K562 (cell line): ENCODE data around the gene CIB1. TPM values are rescaled to one million over a fixed set of nuclear protein-coding genes. Genes with fewer than 3 reads are reported as not detected.

Source experiments
- ATAC-seq: fragments of 200-7000 bp; cut with Tn5 transposase; 3 replicates; pipeline ENCODE4 v1.9.1; 2020; ENCODE audit warnings: moderate library complexity
- BruUV-seq: library from RNA; stranded (reverse); fragments of 400-500 nt; replicated peaks from 2 replicates; lab custom pipeline; 2021; lab: Mats Ljungman, UMichigan
- CTCF ChIA-PET: fragments of 300-600 bp; formaldehyde crosslinking; extraction: SDS; loops from one replicate; lab custom pipeline; 2021; ENCODE audit warnings: low intra/inter-chr PET ratio; lab: Yijun Ruan, JAX
- POLR2A ChIA-PET: fragments of 300-600, 350-650 bp; sonication (Branson Sonifier 250); formaldehyde crosslinking; extraction: SDS; loops from one replicate; lab custom pipeline; 2021; ENCODE audit warnings: antibody characterized with exemption, inconsistent platforms; lab: Yijun Ruan, JAX
- DNase-seq, 4 experiments: peaks; one replicate each; pipeline versions ENCODE4 v3.0.0 to v3.0.0-alpha.2; 2011 to 2018; ENCODE audit warnings: low spot score in 3 of 4, mixed read lengths in 3 of 4; ENCODE audit errors: extremely low read depth in 1 of 4
- FAIRE-seq: peaks from 2 replicates; lab custom pipeline; 2011; peaks lifted over from hg19 to GRCh38; lab: Jason Lieb, UNC
- H2AFZ ChIP-seq: 2 replicates; pipeline ENCODE4 v1.6.0; 2011; ENCODE audit warnings: low read depth, low read length, control low read depth, inconsistent platforms
- H3K27ac ChIP-seq: fragments of 200-600 bp; 3 replicates; pipeline ENCODE4 v1.8.0; 2011; ENCODE audit warnings: low read depth, mild to moderate bottlenecking, control low read depth, inconsistent platforms, low read length, moderate library complexity, mixed read lengths; ENCODE audit errors: extremely low read depth
- H3K27me3 ChIP-seq, 2 experiments: fragments of 300-600 bp in 1 of 2; 2 replicates in 1 of 2; 3 replicates in 1 of 2; pipeline versions ENCODE4 v1.6.0 to v1.8.0; 2011; ENCODE audit warnings: inconsistent platforms in 2 of 2, low read length in 2 of 2, mild to moderate bottlenecking in 1 of 2, mixed read lengths in 1 of 2, moderate library complexity in 1 of 2; ENCODE audit not compliant: control insufficient read depth in 2 of 2, insufficient read depth in 2 of 2
- H3K36me3 ChIP-seq: fragments of 300-600 bp; 3 replicates; pipeline ENCODE4 v1.8.0; 2011; ENCODE audit warnings: mild to moderate bottlenecking, low read length, inconsistent platforms; ENCODE audit not compliant: control insufficient read depth, insufficient read depth
- H3K4me1 ChIP-seq, 2 experiments: fragments of 200-600 bp in 1 of 2; replicated peaks in 1 of 2; 2 replicates in 1 of 2; 3 replicates in 1 of 2; pipeline versions ENCODE4 v1.5.1 to v1.8.0; 2011; ENCODE audit warnings: inconsistent platforms in 2 of 2, low read length in 2 of 2, mild to moderate bottlenecking in 1 of 2, mixed read lengths in 1 of 2, moderate library complexity in 1 of 2; ENCODE audit not compliant: control insufficient read depth in 2 of 2, insufficient read depth in 2 of 2
- H3K4me2 ChIP-seq: 2 replicates; pipeline ENCODE4 v1.6.1; 2011; ENCODE audit warnings: low read length, control low read depth, inconsistent platforms, mixed read lengths; ENCODE audit not compliant: insufficient read depth
- H3K4me3 ChIP-seq: fragments of 200-600 bp; sonication (generic), shearing (Covaris generic); 2 replicates; pipeline ENCODE4 v1.5.1; 2016; ENCODE audit warnings: control low read depth, inconsistent platforms
- H3K79me2 ChIP-seq: fragments of 200-600 bp; 3 replicates; pipeline ENCODE4 v1.8.0; 2011; ENCODE audit warnings: low read length, inconsistent platforms; ENCODE audit not compliant: control insufficient read depth, insufficient read depth
- H3K9ac ChIP-seq, 2 experiments: 2 replicates each; pipeline versions ENCODE4 v1.6.0 to v1.6.1; 2011; ENCODE audit warnings: low read depth in 2 of 2, low read length in 2 of 2, control low read depth in 1 of 2, inconsistent platforms in 1 of 2, mild to moderate bottlenecking in 1 of 2, mixed read lengths in 1 of 2; ENCODE audit not compliant: insufficient read depth in 1 of 2
- H3K9me1 ChIP-seq: one replicate; pipeline ENCODE4 v1.6.0; 2011; ENCODE audit warnings: inconsistent platforms, mild to moderate bottlenecking, low read length, moderate library complexity; ENCODE audit not compliant: control insufficient read depth, insufficient read depth
- H3K9me3 ChIP-seq: replicated peaks from 2 replicates; pipeline ENCODE4 v1.5.1; 2011; ENCODE audit warnings: low read depth, low read length, inconsistent platforms; ENCODE audit not compliant: control insufficient read depth, insufficient read depth
- H4K20me1 ChIP-seq: replicated peaks from 2 replicates; pipeline ENCODE4 v1.6.1; 2011; ENCODE audit warnings: low read length, inconsistent platforms, mixed read lengths; ENCODE audit not compliant: control insufficient read depth, insufficient read depth
- CTCFL ChIP-seq: IDR thresholded peaks from 2 replicates; pipeline ENCODE4 v1.6.1; 2011; ENCODE audit warnings: borderline replicate concordance, low read depth, mild to moderate bottlenecking, moderate library complexity, low read length; ENCODE audit not compliant: insufficient read depth, poor library complexity, severe bottlenecking
- GTF2F1 ChIP-seq: IDR thresholded peaks from 2 replicates; pipeline ENCODE4 v1.6.1; 2011; ENCODE audit warnings: low read depth, low read length, improper control_type of control experiment
- KDM1A ChIP-seq, 2 experiments: fragments of 450-650 bp; IDR thresholded peaks; 2 replicates each; pipeline ENCODE4 v1.6.1; 2016; ENCODE audit warnings: mild to moderate bottlenecking in 2 of 2
- MEF2D ChIP-seq: conservative IDR thresholded peaks from 2 replicates; pipeline ENCODE4 v1.6.1; 2016; ENCODE audit warnings: low read depth, missing genetic modification characterization, missing compliant biosample characterization
- MTA2 ChIP-seq: fragments of 450-650 bp; IDR thresholded peaks from 2 replicates; pipeline ENCODE4 v1.6.1; 2016; ENCODE audit warnings: low read depth
- MTA3 ChIP-seq: fragments of 450-650 bp; formaldehyde crosslinking; IDR thresholded peaks from 2 replicates; pipeline ENCODE4 v1.6.1; 2017; ENCODE audit warnings: mild to moderate bottlenecking, borderline replicate concordance
- POLR2AphosphoS5 ChIP-seq: IDR thresholded peaks from 2 replicates; pipeline ENCODE4 v1.6.1; 2011; ENCODE audit warnings: mild to moderate bottlenecking, low read depth, low read length, moderate library complexity; ENCODE audit not compliant: control insufficient read depth, insufficient read depth
- RB1 ChIP-seq: fragments of 450-650 bp; IDR thresholded peaks from 2 replicates; pipeline ENCODE4 v1.6.1; 2017; ENCODE audit warnings: low read depth, mild to moderate bottlenecking
- RNF2 ChIP-seq: sonication (generic); IDR thresholded peaks from 2 replicates; pipeline ENCODE4 v1.6.1; 2016
- SNRNP70 ChIP-seq: fragments of 200-400 bp; formaldehyde crosslinking; optimal IDR thresholded peaks from 2 replicates; pipeline ENCODE3; 2017; ENCODE audit warnings: low read depth, low read length
- ZNF12 ChIP-seq: sonication (generic); formaldehyde crosslinking; IDR thresholded peaks from 2 replicates; pipeline ENCODE4 v1.4.0; 2020; ENCODE audit warnings: mild to moderate bottlenecking, missing genetic modification reagents
- ZNF76 ChIP-seq: fragments of 250-450 bp; sonication (Bioruptor Pico); IDR thresholded peaks from 2 replicates; pipeline ENCODE4 v1.4.0; 2020; ENCODE audit warnings: mild to moderate bottlenecking, moderate library complexity, borderline replicate concordance
- WGBS: fragments of 100-300 bp; shearing (Covaris generic); methylation state at CpG from one replicate; pipeline ENCODE4 v1.1.6; 2016; ENCODE audit warnings: low coverage, mixed read lengths; ENCODE audit not compliant: insufficient coverage; ENCODE audit errors: missing lambda C conversion rate; 5-methylcytosine and 5-hydroxymethylcytosine counted together
- in situ Hi-C: fragments of 300-500 bp; cut with MboI; formaldehyde crosslinking; loops from 4 replicates; pipeline ENCODE4 v1.15.0; 2018; ENCODE audit warnings: inconsistent platforms, mixed read lengths
- intact Hi-C: fragments of 100-400 bp; cut with micrococcal nuclease; formaldehyde crosslinking; loops from 2 replicates; pipeline ENCODE4 v1.14.2; 2022
- polyA plus RNA-seq, 8 experiments: library from polyadenylated mRNA; depleted of rRNA in 4 of 8; stranded (reverse) in 5 of 8; unstranded in 3 of 8; fragments of >200 nt; fragmentation: Nextera tagmentation in 2 of 8; fragmentation: Illumina TruSeq in 1 of 8; extraction: Ambion mirVana in 2 of 8; extraction: Trizol in 1 of 8; gene quantifications; 2 replicates each; pipeline versions ENCODE4 v1.2.1 to v1.2.3, GENCODE V29; 2011 to 2014; ENCODE audit warnings: inconsistent platforms in 1 of 8, missing spikeins in 1 of 8
- total RNA-seq, 7 experiments: library from RNA; depleted of rRNA in 6 of 7; stranded (reverse); fragments of >200 nt in 6 of 7; fragmentation: Illumina TruSeq in 2 of 7; extraction: Trizol in 2 of 7; gene quantifications; 2 replicates each; pipeline versions ENCODE4 v1.2.1 to v1.2.3, GENCODE V29; 2011 to 2021; ENCODE audit warnings: low replicate concordance in 1 of 7
- TF ChIP-seq, protein P1 (sequence below): sonication (generic); formaldehyde crosslinking; IDR thresholded peaks from 2 replicates; pipeline ENCODE4 v1.8.0; 2022; ENCODE audit warnings: missing genetic modification reagents, mild to moderate bottlenecking, borderline replicate concordance
- TF ChIP-seq, protein P2 (sequence below): IDR thresholded peaks from 2 replicates; pipeline ENCODE4 v1.6.1; 2016; ENCODE audit warnings: missing genetic modification characterization, missing compliant biosample characterization

CIB1 gene
- total and polyA plus RNA-seq, 9 of the 15 experiments (the other 6 are each of a cell fraction or from before 2014, with no cell fraction given): 14.9 to 136 (median 64.5) TPM

- WGBS: 85% methylated on average over 10 of the region's 10 CpGs
- peak overlapping the region in 1 of 2 experiments; percentile 56; a peak in 1 of 4 replicates for H3K9ac ChIP-seq
- H3K27ac ChIP-seq: no peak overlapping the region
- in situ Hi-C loops: no loop called here
- BruUV-seq: no TSS peak
- DNase-seq (no peak), ATAC-seq (no peak), FAIRE-seq (no peak)
- H3K9me3 ChIP-seq: no peaks in the 10 kb centered on the region
- H3K4me3 ChIP-seq: no peak overlapping the region
- no peak overlapping the region for H3K4me2 ChIP-seq
- CTCF ChIA-PET: no interaction called here
- peaks cover 11 to 26% of the 10 kb centered on the region in 2 experiments; a peak in 4 of 5 replicates for H3K4me1 ChIP-seq
- no peaks in the 10 kb centered on the region for H3K27me3 ChIP-seq
- intact Hi-C loops: no loop called here
- H2AFZ ChIP-seq: no peak overlapping the region
- POLR2A ChIA-PET: interaction anchor here (0.6 to 1.6 kb wide), 4 partner anchors 8 to 62 kb away, joined by 3 to 5 read pairs (median 4); no protein-coding TSS in a partner anchor
- H4K20me1 ChIP-seq: peaks cover 12% of the 10 kb centered on the region; the same call in 1 of the 2 replicates
- H3K9me1 ChIP-seq: no peaks in the 10 kb centered on the region
- H3K79me2 ChIP-seq: peaks cover 83% of the 10 kb centered on the region
- peaks cover 71% of the 10 kb centered on the region; the same call in 2 of the 3 replicates for H3K36me3 ChIP-seq
- TF ChIP-seq ZNF76 (no peak), SNRNP70 (no peak), CTCFL (no peak), GTF2F1 (no peak), RB1 (no peak), MTA2 (no peak), MTA3 (no peak), MEF2D (tag) (no peak), KDM1A (IDR thresholded peaks at IDR 0.05) (no peak), RNF2 (no peak), ZNF12 (CRISPR knock-in tag) (no peak), POLR2AphosphoS5 (no peak)
- TF ChIP-seq, protein P1, sequence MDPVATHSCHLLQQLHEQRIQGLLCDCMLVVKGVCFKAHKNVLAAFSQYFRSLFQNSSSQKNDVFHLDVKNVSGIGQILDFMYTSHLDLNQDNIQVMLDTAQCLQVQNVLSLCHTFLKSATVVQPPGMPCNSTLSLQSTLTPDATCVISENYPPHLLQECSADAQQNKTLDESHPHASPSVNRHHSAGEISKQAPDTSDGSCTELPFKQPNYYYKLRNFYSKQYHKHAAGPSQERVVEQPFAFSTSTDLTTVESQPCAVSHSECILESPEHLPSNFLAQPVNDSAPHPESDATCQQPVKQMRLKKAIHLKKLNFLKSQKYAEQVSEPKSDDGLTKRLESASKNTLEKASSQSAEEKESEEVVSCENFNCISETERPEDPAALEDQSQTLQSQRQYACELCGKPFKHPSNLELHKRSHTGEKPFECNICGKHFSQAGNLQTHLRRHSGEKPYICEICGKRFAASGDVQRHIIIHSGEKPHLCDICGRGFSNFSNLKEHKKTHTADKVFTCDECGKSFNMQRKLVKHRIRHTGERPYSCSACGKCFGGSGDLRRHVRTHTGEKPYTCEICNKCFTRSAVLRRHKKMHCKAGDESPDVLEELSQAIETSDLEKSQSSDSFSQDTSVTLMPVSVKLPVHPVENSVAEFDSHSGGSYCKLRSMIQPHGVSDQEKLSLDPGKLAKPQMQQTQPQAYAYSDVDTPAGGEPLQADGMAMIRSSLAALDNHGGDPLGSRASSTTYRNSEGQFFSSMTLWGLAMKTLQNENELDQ (CRISPR knock-in tag): no peak
- TF ChIP-seq, protein P2, sequence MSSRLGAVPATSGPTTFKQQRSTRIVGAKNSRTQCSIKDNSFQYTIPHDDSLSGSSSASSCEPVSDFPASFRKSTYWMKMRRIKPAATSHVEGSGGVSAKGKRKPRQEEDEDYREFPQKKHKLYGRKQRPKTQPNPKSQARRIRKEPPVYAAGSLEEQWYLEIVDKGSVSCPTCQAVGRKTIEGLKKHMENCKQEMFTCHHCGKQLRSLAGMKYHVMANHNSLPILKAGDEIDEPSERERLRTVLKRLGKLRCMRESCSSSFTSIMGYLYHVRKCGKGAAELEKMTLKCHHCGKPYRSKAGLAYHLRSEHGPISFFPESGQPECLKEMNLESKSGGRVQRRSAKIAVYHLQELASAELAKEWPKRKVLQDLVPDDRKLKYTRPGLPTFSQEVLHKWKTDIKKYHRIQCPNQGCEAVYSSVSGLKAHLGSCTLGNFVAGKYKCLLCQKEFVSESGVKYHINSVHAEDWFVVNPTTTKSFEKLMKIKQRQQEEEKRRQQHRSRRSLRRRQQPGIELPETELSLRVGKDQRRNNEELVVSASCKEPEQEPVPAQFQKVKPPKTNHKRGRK (tag): no peak
These were observed 28.5 kb downstream of the CIB1 start for GRCh38 chr15:90205050-90205848.
